NCI-H1694 treated with DMSO at 0.1 percent for 48 hours (cell line): ENCODE measurements around the gene PTPRF.
A peak's percentile ranks its signal among the peaks of the same experiment; 100 is the strongest.

Experiments used
- DNase-seq: peaks from one replicate; lab custom pipeline; 2025; lab: John Stamatoyannopoulos, UW

PTPRF gene

GRCh38 chr1:43513471-43514173, 17.1 kb upstream of the PTPRF start:
- no peak for DNase-seq

GRCh38 chr1:43518935-43519686, 11.6 kb upstream of the PTPRF start:
- no peak for DNase-seq

DNA sequence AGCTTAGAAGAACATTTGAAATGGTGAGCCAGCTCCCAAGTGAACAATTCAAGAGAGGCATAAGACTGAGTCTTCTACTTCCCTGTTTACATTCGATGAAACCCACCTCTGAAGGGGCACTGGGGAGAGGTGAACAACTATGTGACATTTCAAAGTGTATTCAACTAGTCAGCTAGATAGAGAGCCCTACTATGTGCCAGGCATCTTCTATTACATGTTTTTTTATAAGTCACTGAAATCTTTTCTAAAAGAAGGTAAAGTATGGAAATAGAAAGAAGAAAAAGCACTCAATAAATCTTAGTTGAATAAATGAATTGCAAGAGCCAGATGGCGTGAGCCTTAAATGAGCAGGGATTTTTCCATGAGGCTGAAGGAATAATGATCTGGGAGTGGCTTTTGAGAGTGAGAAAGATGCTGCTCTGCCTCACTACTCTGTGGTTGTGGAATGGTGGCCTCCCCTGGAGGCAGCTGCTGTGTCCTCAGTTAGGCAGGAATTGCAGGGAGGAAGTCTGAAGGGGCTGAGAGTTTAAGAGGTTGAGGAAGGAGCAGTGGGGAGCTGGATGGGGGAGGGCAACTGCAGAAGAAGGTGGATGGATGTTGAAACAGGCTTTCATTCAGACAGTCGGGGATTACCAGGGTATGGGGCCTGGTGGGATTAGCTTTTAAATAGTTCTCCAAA, 10.4 kb upstream of the PTPRF start:
- peak; percentile 45 for DNase-seq

- no peak for DNase-seq
Measured at GRCh38 chr1:43521078-43521477, 9.6 kb upstream of the PTPRF start.

GRCh38 chr1:43521756-43522155, 8.9 kb upstream of the PTPRF start:
- no peak for DNase-seq

DNA sequence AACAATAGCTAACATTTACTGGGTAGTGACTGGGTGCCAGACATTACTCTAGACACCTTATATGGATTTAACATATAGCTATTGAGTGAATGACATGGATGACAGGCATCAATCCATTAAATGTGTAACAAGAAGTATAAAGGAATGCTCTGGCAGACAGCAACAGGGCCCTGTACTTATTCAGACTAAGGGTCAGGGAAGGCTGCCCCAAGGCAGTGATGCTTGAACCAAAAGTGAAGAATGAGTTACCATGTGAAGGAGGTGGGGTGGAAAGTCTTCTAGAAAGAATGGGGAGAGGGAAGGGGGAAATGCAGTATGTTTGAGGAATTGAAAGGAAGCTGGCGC, 8.3 kb upstream of the PTPRF start:
- no peak for DNase-seq

DNA sequence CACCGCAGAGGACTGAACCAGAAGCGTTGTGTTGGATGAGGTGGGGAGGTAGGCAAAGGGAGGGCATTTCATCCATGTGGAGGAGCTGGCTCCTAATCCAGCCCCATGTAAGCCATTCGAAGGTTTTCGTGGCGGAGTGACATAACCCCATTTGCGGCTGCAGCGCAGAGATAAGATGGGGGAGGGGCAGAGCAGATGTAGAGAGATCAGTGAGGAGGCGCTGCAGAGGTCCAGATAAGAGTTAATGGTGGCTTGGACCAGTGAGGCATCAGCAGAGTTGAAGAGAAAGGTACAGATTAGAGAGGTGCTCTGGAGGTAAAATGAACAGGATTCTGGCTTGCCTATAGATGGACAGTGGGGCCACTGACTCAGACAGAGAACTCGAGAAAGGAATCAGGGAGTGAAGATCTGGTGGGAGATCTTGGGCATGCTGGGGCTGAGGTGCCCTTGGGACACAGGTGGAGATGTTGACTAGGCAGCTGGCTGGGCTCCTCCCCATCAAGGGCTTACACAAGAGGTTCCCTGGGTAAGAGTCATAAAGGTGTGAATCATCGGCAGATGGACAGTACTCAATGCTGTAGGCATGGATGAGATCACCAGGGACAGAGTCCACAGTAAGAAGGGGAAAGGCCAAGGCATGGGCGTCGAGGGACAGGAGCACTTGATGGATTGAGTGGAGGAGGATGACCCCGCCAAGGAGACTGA, 7.8 kb upstream of the PTPRF start:
- no peak for DNase-seq

DNA sequence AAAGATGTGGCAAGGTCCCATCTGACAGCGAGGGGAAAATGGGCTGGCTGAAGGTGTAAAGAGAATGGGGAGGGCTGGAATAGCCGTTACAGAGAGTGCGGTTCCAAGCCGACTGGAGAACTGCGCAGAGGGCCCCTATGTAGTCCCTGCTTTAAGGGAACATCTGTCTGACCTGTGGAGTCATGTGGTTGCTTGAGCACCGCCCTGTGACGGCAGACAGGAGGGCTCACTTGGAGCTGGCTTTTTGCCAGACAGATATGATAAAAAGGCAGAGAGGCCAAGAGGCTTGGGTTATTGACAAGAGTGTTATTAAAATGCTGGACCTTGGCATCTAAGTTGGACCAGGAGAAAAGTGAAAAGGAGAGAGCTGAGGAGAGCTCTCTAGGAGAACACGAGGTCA, 5.9 kb upstream of the PTPRF start:
- no peak for DNase-seq

- DNase-seq, result no peak
Measured at GRCh38 chr1:43526002-43526401, 4.7 kb upstream of the PTPRF start.

GRCh38 chr1:43527111-43527878, 3.4 kb upstream of the PTPRF start:
- DNase-seq, result no peak

GRCh38 chr1:43529206-43529731, 1.4 kb upstream of the PTPRF start:
- peak; percentile 83 for DNase-seq

GRCh38 chr1:43531107-43531905, 623 bp downstream of the PTPRF start:
- no peak for DNase-seq

DNA sequence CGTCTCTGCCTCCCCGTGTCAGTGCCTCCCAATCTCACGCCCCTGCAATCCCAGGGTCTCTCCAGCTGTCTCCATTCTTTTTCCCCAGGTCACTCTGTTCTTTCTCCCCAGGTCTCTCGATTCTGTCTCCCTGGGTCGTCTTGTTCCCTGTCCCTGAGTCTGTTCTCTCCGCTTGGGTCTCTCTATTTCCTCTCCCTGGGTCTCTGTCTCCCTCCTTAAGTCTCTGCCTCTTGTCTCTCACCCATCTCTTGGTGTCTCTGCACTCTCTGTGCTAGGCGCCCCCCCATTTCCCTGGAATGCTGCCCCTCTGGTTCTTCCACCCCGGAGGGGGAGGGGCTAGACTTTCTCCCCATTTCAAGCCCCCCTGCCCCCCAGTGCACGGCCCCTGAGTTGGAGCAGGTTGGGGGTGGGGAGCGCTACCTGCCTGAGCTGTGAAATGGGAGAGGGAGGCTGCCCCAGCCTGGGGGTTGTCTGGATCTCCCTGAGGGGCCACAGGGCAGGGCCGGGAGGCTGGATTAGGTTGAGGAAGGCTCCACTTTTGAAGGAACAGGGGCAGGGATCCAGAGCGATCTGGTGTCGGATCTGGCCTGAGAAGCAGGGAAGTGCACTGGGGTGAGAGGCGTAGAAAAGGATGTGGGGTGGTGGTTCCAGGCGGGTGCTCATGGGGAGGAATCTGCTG, 1.4 kb downstream of the PTPRF start:
- no peak for DNase-seq

GRCh38 chr1:43532716-43533115, 2.0 kb downstream of the PTPRF start:
- no peak for DNase-seq

- no peak for DNase-seq
Measured at GRCh38 chr1:43533584-43533983, 2.9 kb downstream of the PTPRF start.

GRCh38 chr1:43534256-43534655, 3.6 kb downstream of the PTPRF start:
- no peak for DNase-seq

GRCh38 chr1:43536196-43536863, 5.6 kb downstream of the PTPRF start:
- no peak for DNase-seq

DNA sequence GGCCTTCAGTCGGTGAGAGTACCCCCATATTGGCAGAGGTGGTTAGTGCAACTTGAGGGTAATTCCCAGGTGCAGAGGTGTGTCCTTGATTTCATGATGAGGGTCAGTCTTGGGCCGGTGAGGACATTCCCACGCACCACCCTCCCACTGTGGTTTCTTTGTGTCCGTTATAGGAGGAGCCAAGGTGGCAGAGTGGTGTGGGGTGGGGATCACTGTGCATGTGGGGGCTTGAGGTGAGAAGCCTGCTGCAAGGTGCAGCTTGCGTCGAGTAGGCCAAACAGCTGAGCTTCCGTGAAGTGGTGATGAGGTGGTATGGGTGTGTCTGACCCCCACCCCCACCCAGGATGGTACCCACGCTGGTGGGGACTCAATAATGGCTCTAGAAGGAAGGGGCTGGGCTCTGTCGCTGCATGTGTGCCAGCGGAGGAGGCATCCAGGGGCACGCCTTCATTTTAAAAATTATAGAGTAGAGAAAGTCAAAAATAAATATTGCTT, 6.2 kb downstream of the PTPRF start:
- DNase-seq, result no peak

GRCh38 chr1:43537423-43538142, 6.9 kb downstream of the PTPRF start:
- no peak for DNase-seq
